Bronchial epithelial cell (primary cell): ENCODE results near the gene UNC93A. TPM values are rescaled to one million over a fixed set of nuclear protein-coding genes. Genes with fewer than 3 reads are reported as not detected.
A peak's percentile ranks its signal among the peaks of the same experiment; 100 is the strongest.
"Not testable (repeated sequence)": the region's sequence is repeated elsewhere in the genome, so short reads cannot be mapped to it uniquely, and the experiment has no call there.

Experiments used
- DNase-seq: peaks from one replicate; pipeline ENCODE4 v3.0.0-alpha.2; 2010; ENCODE audit warnings: low read depth
- FAIRE-seq: peaks from 2 replicates; lab custom pipeline; 2011; peaks lifted over from hg19 to GRCh38; lab: Jason Lieb, UNC
- H3K27me3 ChIP-seq: 2 replicates; pipeline ENCODE4 v1.5.1; 2011; ENCODE audit warnings: low read length; ENCODE audit not compliant: control insufficient read depth, insufficient read depth
- H3K36me3 ChIP-seq: 2 replicates; pipeline ENCODE4 v1.5.1; 2011; ENCODE audit warnings: low read length; ENCODE audit not compliant: control insufficient read depth, insufficient read depth
- H3K4me3 ChIP-seq: 2 replicates; pipeline ENCODE4 v1.5.1; 2011; ENCODE audit warnings: mild to moderate bottlenecking, low read depth, low read length, control low read depth
- total RNA-seq: library from RNA; depleted of rRNA; stranded (reverse); fragments of >200 nt; gene quantifications from 2 replicates; pipeline ENCODE4 v1.2.1, GENCODE V29; 2014
- TF ChIP-seq, protein P1 (sequence below): IDR thresholded peaks from 2 replicates; pipeline ENCODE4 v1.5.1; 2011; ENCODE audit warnings: mild to moderate bottlenecking, moderate library complexity, low read length, control low read depth, inconsistent platforms; ENCODE audit not compliant: insufficient read depth, severe bottlenecking

The UNC93A gene
- total RNA-seq, 1 donor from 2014 or later: not detected

DNA sequence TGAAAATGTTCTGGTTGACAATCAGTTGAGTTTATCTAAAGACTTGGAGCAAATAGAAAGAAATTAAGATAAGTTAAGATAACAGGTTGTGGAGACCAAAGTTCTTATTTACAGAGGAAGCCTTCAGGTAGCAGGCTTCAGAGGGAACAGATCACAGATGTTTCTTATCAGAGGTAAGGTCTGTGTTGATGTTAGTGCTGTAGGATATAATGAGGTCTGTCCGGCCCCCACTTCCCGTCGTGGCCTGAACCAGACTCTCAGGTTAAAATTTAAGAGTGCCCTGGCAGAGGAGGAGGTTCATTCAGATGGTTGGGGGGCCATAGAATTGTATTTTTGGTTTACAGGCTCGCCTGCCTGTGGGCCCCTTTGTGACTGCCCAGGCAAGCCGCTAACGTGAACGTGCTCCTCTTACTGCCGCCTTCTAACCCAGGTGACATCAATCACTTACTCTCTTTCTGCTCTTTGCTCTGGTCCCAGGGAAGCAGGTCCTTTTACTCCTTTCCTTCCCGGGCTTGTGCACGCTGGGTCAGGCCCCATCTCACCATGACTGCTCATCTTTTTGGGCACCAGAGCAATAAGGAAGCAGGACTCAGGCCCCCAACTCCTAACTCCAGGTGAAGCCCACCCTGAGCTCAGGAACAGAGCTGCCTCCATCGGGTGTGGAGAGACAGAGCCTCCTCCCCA is 18.3 kb upstream of the UNC93A start:
- Histone ChIP-seq H3K36me3 (no peaks in the 10 kb centered on the region), H3K4me3 (no peak overlapping the region), H3K27me3 (no peaks in the 10 kb centered on the region)
- no peak for FAIRE-seq
- DNase-seq: no peak
- TF ChIP-seq, protein P1, sequence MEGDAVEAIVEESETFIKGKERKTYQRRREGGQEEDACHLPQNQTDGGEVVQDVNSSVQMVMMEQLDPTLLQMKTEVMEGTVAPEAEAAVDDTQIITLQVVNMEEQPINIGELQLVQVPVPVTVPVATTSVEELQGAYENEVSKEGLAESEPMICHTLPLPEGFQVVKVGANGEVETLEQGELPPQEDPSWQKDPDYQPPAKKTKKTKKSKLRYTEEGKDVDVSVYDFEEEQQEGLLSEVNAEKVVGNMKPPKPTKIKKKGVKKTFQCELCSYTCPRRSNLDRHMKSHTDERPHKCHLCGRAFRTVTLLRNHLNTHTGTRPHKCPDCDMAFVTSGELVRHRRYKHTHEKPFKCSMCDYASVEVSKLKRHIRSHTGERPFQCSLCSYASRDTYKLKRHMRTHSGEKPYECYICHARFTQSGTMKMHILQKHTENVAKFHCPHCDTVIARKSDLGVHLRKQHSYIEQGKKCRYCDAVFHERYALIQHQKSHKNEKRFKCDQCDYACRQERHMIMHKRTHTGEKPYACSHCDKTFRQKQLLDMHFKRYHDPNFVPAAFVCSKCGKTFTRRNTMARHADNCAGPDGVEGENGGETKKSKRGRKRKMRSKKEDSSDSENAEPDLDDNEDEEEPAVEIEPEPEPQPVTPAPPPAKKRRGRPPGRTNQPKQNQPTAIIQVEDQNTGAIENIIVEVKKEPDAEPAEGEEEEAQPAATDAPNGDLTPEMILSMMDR: no peak

GRCh38 chr6:167274270-167274669 is 16.8 kb upstream of the UNC93A start:
- Histone ChIP-seq H3K27me3 (no peaks in the 10 kb centered on the region), H3K36me3 (no peaks in the 10 kb centered on the region), H3K4me3 (no peak overlapping the region)
- DNase-seq (no peak), FAIRE-seq (no peak)
- TF ChIP-seq, protein P1: no peak

DNA sequence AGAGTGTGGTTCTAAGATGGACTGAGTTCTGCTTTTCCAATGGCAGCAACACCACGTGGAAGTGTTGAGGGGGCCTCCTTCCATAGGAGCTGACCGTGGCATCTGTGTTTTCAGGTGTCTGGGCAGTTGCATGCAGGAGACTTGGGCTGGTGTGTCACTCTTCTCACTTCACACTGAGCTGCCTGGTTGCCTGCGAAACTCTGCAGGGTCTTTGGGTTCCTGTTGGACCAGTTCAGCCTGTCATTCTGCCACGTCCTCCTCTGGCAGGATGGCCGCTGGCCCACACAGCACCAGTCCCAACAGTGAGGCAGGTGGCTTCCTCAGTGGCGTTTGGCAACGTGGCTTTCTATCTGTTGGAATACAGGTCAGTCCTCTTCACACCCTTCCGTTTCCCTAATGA is 16.1 kb upstream of the UNC93A start:
- Histone ChIP-seq H3K36me3 (no peaks in the 10 kb centered on the region), H3K27me3 (no peaks in the 10 kb centered on the region), H3K4me3 (no peak overlapping the region)
- TF ChIP-seq, protein P1: no peak
- peak; percentile 4 for DNase-seq
- no peak for FAIRE-seq

DNA sequence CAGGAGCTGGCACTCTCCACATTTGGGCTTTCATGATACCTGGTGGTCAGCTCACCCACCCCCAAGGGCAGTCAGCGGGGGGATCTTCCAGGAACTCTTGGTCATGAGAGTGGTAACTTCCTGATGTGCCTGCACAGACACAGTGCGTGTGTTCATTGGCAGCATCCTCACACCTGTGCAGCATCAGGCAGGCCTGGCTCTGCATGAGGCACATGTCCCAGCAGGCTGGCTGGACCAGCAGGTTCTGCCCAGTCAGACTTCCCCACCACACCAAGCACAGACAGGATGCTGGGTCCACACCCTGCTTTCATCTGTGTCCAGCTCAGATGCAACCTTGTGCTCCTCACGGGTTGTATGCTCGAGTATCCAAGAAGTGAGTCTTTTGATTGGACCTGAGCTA is 15.7 kb upstream of the UNC93A start:
- FAIRE-seq (peak; percentile 50), DNase-seq (peak; percentile 61)
- TF ChIP-seq, protein P1: no peak
- H3K36me3 ChIP-seq: no peaks in the 10 kb centered on the region
- no peaks in the 10 kb centered on the region for H3K27me3 ChIP-seq
- no peak overlapping the region for H3K4me3 ChIP-seq

- H3K36me3 ChIP-seq: no peaks in the 10 kb centered on the region
- FAIRE-seq (no peak), DNase-seq (no peak)
- H3K4me3 ChIP-seq: no peak overlapping the region
- TF ChIP-seq, protein P1: no peak
- no peaks in the 10 kb centered on the region for H3K27me3 ChIP-seq
Observed at GRCh38 chr6:167276772-167277533, 14.2 kb upstream of the UNC93A start.

DNA sequence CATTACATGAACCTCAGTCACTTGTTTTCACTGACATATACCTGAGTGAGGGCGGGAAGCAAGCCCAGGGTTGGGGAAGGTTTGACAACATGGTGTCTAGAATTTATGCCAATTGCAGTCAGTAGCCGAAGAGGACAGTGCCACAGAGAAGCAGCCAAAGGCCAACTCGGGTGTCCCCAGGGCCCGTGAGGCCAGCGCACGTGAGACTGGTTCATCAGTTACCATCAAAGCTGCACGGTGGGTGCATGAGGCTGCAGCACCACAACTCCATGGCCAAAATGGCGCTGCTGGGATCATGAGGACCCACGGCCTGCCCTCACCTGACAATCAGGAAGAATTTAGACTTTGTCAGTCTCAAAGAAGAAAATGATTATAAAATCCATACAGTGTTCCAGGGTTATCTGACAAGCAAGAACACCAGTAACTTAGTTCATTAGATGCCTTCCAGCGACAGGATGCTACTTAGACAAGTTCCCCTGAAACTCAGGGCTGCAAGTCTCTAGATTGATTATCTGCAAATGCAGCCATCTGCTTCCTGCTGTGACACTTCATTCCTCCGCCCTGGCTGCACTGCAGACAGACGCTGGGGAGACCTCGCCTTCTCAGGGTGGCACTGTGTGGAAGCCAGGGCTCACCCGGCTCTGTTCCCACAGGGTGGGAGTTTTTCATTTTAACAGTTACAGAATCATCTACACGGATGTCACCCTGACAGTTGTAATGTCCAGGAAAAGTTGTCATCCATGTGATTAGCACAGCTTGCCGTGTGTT is 12.8 kb upstream of the UNC93A start:
- H3K27me3 ChIP-seq, H3K4me3 ChIP-seq, H3K36me3 ChIP-seq, FAIRE-seq, DNase-seq: not testable (repeated sequence)
